ENCODE data around the gene ZNF557.

Gene ZNF557

DNA sequence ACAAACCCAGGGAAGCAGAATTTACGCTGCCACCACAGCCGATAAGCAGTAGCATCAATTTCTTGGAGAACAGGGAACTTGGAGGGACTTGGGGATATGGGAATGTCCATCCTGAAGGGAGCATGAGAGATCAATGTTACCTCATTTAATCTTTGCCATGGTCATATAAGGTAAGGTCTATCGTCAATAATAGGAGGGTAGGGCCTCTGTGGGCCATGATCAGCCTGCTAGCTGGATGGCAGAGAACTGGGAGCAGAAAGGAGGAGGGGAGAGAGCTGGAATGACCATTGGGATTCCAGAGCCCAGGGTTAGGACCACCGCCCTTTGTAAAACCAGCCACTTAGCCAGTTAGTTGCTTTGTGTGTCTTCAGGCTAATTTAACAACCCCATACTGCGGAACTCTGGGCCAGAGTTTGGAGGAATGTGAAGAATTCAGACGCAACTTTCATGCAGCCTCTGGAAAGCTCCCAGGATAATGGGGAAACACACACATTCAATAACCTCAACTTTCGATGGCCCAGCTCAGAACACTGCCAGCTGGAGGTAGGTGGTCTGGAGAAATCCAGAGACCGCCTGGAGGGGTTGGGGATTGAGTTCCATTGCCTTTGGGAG, 40.3 kb downstream of the ZNF557 start:
- no peak for TF ChIP-seq CTCF (IDR thresholded peaks at IDR 0.05; ENCODE audit: insufficient read depth, low read depth, low read length, missing control alignments)
- H3K4me3 ChIP-seq (ENCODE audit: low read depth, low read length), result no peak overlapping the region
- no peak for DNase-seq (ENCODE audit: low read depth)

DNA sequence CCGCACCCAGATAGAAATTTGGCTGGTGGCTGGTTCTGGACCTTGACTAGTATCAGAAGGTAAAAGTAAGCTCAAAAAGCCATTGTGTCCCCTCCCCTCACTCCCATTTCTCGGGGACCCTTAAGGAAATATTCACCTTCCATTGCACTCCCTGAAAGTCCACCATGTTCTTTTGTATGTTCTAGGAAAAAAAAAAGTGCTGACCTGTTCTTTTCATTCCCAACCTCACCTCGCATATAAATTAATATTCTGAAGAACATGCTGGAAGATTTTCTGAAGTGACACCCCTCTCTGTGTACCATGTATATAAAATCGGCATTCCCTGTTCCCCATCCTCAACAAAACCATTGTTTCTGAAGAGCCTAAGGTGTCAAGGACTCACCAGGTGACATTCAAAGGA, 43.2 kb downstream of the ZNF557 start:
- DNase-seq (ENCODE audit: low read depth), result no peak
- TF ChIP-seq CTCF (IDR thresholded peaks at IDR 0.05; ENCODE audit: insufficient read depth, low read depth, low read length, missing control alignments), result no peak
- no peak overlapping the region for H3K4me3 ChIP-seq (ENCODE audit: low read depth, low read length)

GRCh38 chr19:7113233-7113632, 43.7 kb downstream of the ZNF557 start:
- no peak for DNase-seq (ENCODE audit: low read depth)
- H3K4me3 ChIP-seq (ENCODE audit: low read depth, low read length), result no peak overlapping the region
- TF ChIP-seq CTCF (IDR thresholded peaks at IDR 0.05; ENCODE audit: insufficient read depth, low read depth, low read length, missing control alignments), result no peak

- no peak overlapping the region for H3K4me3 ChIP-seq (ENCODE audit: low read depth, low read length)
- no peak for DNase-seq (ENCODE audit: low read depth)
- no peak for TF ChIP-seq CTCF (IDR thresholded peaks at IDR 0.05; ENCODE audit: insufficient read depth, low read depth, low read length, missing control alignments)
These were observed 46.2 kb downstream of the ZNF557 start for GRCh38 chr19:7115721-7116120.

GRCh38 chr19:7117248-7117647, 47.7 kb downstream of the ZNF557 start:
- no peak for DNase-seq (ENCODE audit: low read depth)
- no peak overlapping the region for H3K4me3 ChIP-seq (ENCODE audit: low read depth, low read length)
- TF ChIP-seq CTCF (IDR thresholded peaks at IDR 0.05; ENCODE audit: insufficient read depth, low read depth, low read length, missing control alignments), result no peak

DNA sequence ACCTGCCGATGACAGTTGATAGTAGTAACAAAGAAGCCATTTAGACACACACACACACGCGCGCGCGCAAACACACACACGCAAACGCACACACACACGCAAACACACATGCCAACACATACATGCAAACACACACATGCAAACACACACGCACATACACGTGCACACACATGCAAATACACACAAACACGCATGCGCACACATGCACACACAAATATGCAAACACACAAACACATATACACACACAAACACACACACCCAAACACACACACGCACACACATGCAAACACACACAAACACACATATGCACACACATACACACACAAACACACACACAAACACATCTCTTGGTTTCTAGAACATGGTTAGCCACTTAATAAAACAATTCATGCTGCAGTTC, 50.1 kb downstream of the ZNF557 start:
- H3K4me3 ChIP-seq (ENCODE audit: low read depth, low read length), result no peak overlapping the region
- no peak for TF ChIP-seq CTCF (IDR thresholded peaks at IDR 0.05; ENCODE audit: insufficient read depth, low read depth, low read length, missing control alignments)
- DNase-seq (ENCODE audit: low read depth), result no peak

DNA sequence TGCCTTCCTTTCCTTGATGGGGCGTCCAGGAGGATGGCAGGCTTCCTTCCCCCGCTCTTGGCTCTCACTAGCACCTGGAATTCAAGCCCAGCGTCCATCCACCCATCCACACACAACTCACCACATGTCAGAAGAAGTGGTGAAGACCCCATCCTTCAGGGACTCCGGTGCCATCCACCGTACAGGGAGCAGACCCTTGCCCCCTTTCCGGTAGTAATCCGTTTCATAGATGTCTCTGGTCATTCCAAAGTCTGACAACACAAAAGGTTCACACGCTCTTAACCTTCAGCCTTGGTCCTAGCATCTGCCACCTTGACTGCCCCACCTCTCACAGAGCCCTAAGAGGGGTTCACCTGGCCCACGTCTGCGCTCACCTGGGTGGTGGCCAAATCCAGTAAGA, 51.0 kb downstream of the ZNF557 start:
- DNase-seq (ENCODE audit: low read depth), result no peak
- no peak for TF ChIP-seq CTCF (IDR thresholded peaks at IDR 0.05; ENCODE audit: insufficient read depth, low read depth, low read length, missing control alignments)
- H3K4me3 ChIP-seq (ENCODE audit: low read depth, low read length), result no peak overlapping the region

Data from GM12865 (cell line).